Adrenal gland (tissue), 12 donors: ENCODE data around the gene FERD3L. TPM values are rescaled to one million over a fixed set of nuclear protein-coding genes. Genes with fewer than 3 reads are reported as not detected.

ENCODE experiments used
- DNase-seq, 7 donors: peaks; one replicate each; pipeline ENCODE4 v3.0.0-alpha.2; 2019 to 2020
- H3K27ac ChIP-seq, 5 donors: fragments of 200-600 bp; sonication (generic) in 4 of 5; 1 replicate in 3 of 5; 2 replicates in 2 of 5; pipeline versions ENCODE4 v1.5.1 to v1.8.0; 2016 to 2020; ENCODE audit warnings: mild to moderate bottlenecking in 1 of 5
- H3K27me3 ChIP-seq: fragments of 200-600 bp; 2 replicates; pipeline ENCODE4 v1.8.0; 2021
- H3K36me3 ChIP-seq, 2 donors: fragments of 200-600 bp; replicated peaks in 1 of 2; 1 replicate in 1 of 2; 2 replicates in 1 of 2; pipeline versions ENCODE4 v1.5.1 to v1.8.0; 2018 to 2022
- H3K4me1 ChIP-seq, 2 donors: fragments of 200-600 bp; replicated peaks in 1 of 2; 1 replicate in 1 of 2; 2 replicates in 1 of 2; pipeline versions ENCODE4 v1.5.1 to v1.8.0; 2018 to 2021
- H3K4me3 ChIP-seq, 4 donors: fragments of 200-600 bp; sonication (generic) in 3 of 4; one replicate each; pipeline ENCODE4 v1.5.1; 2016 to 2018
- H3K9me3 ChIP-seq, 3 donors: fragments of 200-600 bp; sonication (generic) in 1 of 3; replicated peaks in 1 of 3; 1 replicate in 2 of 3; 2 replicates in 1 of 3; pipeline versions ENCODE4 v1.5.1 to v1.8.0; 2016 to 2021
- CTCF ChIP-seq, 6 experiments: fragments of 450-650 bp in 4 of 6; fragments of 200-600 bp in 2 of 6; sonication (generic) in 1 of 6; IDR thresholded peaks; 1 replicate in 5 of 6; 2 replicates in 1 of 6; pipeline versions ENCODE4 v1.5.1 to v1.8.0; 2016 to 2021; ENCODE audit warnings: antibody characterized with exemption in 6 of 6, mild to moderate bottlenecking in 2 of 6, moderate library complexity in 1 of 6
- POLR2A ChIP-seq, 2 donors: fragments of 450-650 bp; IDR thresholded peaks; one replicate each; pipeline ENCODE4 v1.6.1; 2017; ENCODE audit warnings: antibody characterized with exemption in 2 of 2, mild to moderate bottlenecking in 2 of 2, moderate library complexity in 1 of 2
- WGBS, 4 donors: extraction: QIAGEN DNeasy Blood & Tissue Kit in 2 of 4; methylation state at CpG; one replicate each; pipeline versions ENCODE4 v1.1.5 to v1.1.7; 2013 to 2017; 5-methylcytosine and 5-hydroxymethylcytosine counted together
- intact Hi-C, 2 donors: fragments of 100-400 bp; cut with DNase I; formaldehyde crosslinking; loops; one replicate each; pipeline versions ENCODE4 v1.14.1 to v1.15.0; 2022 to 2023
- polyA plus RNA-seq, 3 donors: library from polyadenylated mRNA; stranded (reverse); fragments of 200-250 nt in 2 of 3; fragments of 350-450 nt in 1 of 3; fragmentation: Illumina TruSeq in 1 of 3; extraction: RNeasy Lipid Tissue Mini Kit (QIAGEN cat#74804) in 1 of 3; gene quantifications; one replicate each; pipeline ENCODE4 v1.2.3, GENCODE V29; 2013 to 2014
- total RNA-seq, 9 donors: library from RNA; depleted of rRNA in 4 of 9; stranded (reverse); fragments of >200 nt in 4 of 9; fragments of 120-200 nt in 1 of 9; fragmentation: NEBNext Ultra II Directional in 1 of 9; extraction: Animal tissue kit (Norgen Biotek cat#: 25700) in 1 of 9; gene quantifications; one replicate each; pipeline versions ENCODE4 v1.1.0 to v1.2.4, GENCODE V29; 2013 to 2023
- donor health status: healthy with polysubstance abuse.
- donor health status: Bipolar disorder and iron deficiency.
- donor health status: DM: yes; HTN: yes; CAD: no.
- donor health status: DM: no; HTN: no; CAD: no.
- donor health status: DM: no; HTN: no; CAD: no.
- donor health status: DM: yes; HTN: yes; CAD: no.

The FERD3L gene
- total and polyA plus RNA-seq, 12 donors, result not detected

GRCh38 chr7:19116121-19117090 is 28.8 kb downstream of the FERD3L start:
- Histone ChIP-seq H3K4me3 (peak overlapping the region in 3 of 4 donors; percentile 7 to 56 (median 46)), H3K27ac (peak overlapping the region in 2 of 5 donors; percentile 17 to 77), H3K4me1 (peaks cover 4 to 11% of the 10 kb centered on the region in 2 donors), H3K9me3 (no peaks in the 10 kb centered on the region), H3K27me3 (peaks cover 55% of the 10 kb centered on the region), H3K36me3 (no peaks in the 10 kb centered on the region)
- WGBS, 4 donors, result 1 to 2% (median 2%) methylated on average over 16 to 70 of the region's 70 CpGs
- intact Hi-C loops, result no loop called here
- TF ChIP-seq POLR2A (IDR thresholded peaks at IDR 0.05), result no peak
- TF ChIP-seq CTCF (IDR thresholded peaks at IDR 0.05), result no peak
- DNase-seq, result peak in 5 of 7 donors; percentile 19 to 32 (median 24)

GRCh38 chr7:19114551-19114855 is 30.7 kb downstream of the FERD3L start:
- intact Hi-C loops, result no loop called here
- WGBS, 4 donors, result 50 to 55% (median 55%) methylated on average over 2 of the region's 2 CpGs
- Histone ChIP-seq H3K9me3 (no peaks in the 10 kb centered on the region), H3K36me3 (no peaks in the 10 kb centered on the region), H3K4me1 (peaks cover 4 to 11% of the 10 kb centered on the region in 2 donors), H3K27me3 (peaks cover 52% of the 10 kb centered on the region), H3K27ac (no peak overlapping the region), H3K4me3 (no peak overlapping the region)
- TF ChIP-seq CTCF (IDR thresholded peaks at IDR 0.05) (no peak), POLR2A (IDR thresholded peaks at IDR 0.05) (no peak)
- no peak for DNase-seq

- WGBS, 4 donors, result 49 to 58% (median 53%) methylated on average over 3 of the region's 3 CpGs
- H3K36me3 ChIP-seq, result no peaks in the 10 kb centered on the region
- H3K27ac ChIP-seq, result no peak overlapping the region
- H3K4me1 ChIP-seq, result peaks cover 4 to 11% of the 10 kb centered on the region in 2 donors
- TF ChIP-seq POLR2A (IDR thresholded peaks at IDR 0.05) (no peak), CTCF (IDR thresholded peaks at IDR 0.05) (no peak)
- intact Hi-C loops, result no loop called here
- H3K9me3 ChIP-seq, result no peaks in the 10 kb centered on the region
- H3K4me3 ChIP-seq, result no peak overlapping the region
- DNase-seq, result no peak
- H3K27me3 ChIP-seq, result peaks cover 51% of the 10 kb centered on the region
These were observed 31.2 kb downstream of the FERD3L start for GRCh38 chr7:19113855-19114550.

- intact Hi-C loops, result no loop called here
- H3K4me1 ChIP-seq, result peaks cover 4 to 11% of the 10 kb centered on the region in 2 donors
- H3K27ac ChIP-seq, result no peak overlapping the region
- no peaks in the 10 kb centered on the region for H3K36me3 ChIP-seq
- no peaks in the 10 kb centered on the region for H3K9me3 ChIP-seq
- TF ChIP-seq CTCF (IDR thresholded peaks at IDR 0.05) (no peak), POLR2A (IDR thresholded peaks at IDR 0.05) (no peak)
- no peak for DNase-seq
- peaks cover 43% of the 10 kb centered on the region for H3K27me3 ChIP-seq
- H3K4me3 ChIP-seq, result no peak overlapping the region
- 67 to 75% (median 68%) methylated on average over 4 of the region's 4 CpGs for WGBS, 4 donors
These were observed 32.2 kb downstream of the FERD3L start for GRCh38 chr7:19113002-19113350.
